Heart right ventricle (tissue), 16 donors: ENCODE measurements around the gene APOBEC4. TPM values are rescaled to one million over a fixed set of nuclear protein-coding genes. Genes with fewer than 3 reads are reported as not detected.

Experiments
- ATAC-seq, 8 donors: fragments of 200-7000 bp; cut with Tn5 transposase; one replicate each; pipeline ENCODE4 v1.9.1; 2020; ENCODE audit warnings: mild to moderate bottlenecking in 8 of 8, moderate library complexity in 8 of 8, moderate number of reproducible peaks in 1 of 8
- DNase-seq, 2 donors: peaks; one replicate each; pipeline ENCODE4 v3.0.0-alpha.2; 2020
- H3K27ac ChIP-seq, 10 donors: fragments of 200-600 bp; sonication (generic) in 2 of 10; one replicate each; pipeline versions ENCODE4 v1.5.0 to v1.8.0; 2020 to 2022; ENCODE audit warnings: mild to moderate bottlenecking in 3 of 10
- H3K27me3 ChIP-seq, 7 donors: fragments of 200-600 bp; one replicate each; pipeline ENCODE4 v1.8.0; 2021 to 2022; ENCODE audit warnings: mild to moderate bottlenecking in 2 of 7
- H3K36me3 ChIP-seq, 9 donors: fragments of 200-600 bp; sonication (generic) in 1 of 9; one replicate each; pipeline versions ENCODE4 v1.5.0 to v1.8.0; 2020 to 2022; ENCODE audit warnings: mild to moderate bottlenecking in 2 of 9
- H3K4me1 ChIP-seq, 9 donors: fragments of 200-600 bp; sonication (generic) in 1 of 9; one replicate each; pipeline versions ENCODE4 v1.5.0 to v1.8.0; 2020 to 2022; ENCODE audit warnings: mild to moderate bottlenecking in 4 of 9
- H3K4me3 ChIP-seq, 10 donors: fragments of 200-600 bp; sonication (generic) in 2 of 10; one replicate each; pipeline versions ENCODE4 v1.5.0 to v1.8.0; 2020 to 2022; ENCODE audit warnings: mild to moderate bottlenecking in 7 of 10, moderate library complexity in 2 of 10
- H3K9me3 ChIP-seq, 11 donors: fragments of 200-600 bp in 10 of 11; sonication (generic) in 2 of 11; one replicate each; pipeline versions ENCODE4 v1.5.0 to v1.8.0; 2013 to 2022; ENCODE audit warnings: mild to moderate bottlenecking in 2 of 11, control low read depth in 1 of 11, moderate library complexity in 1 of 11
- WGBS, 2 donors: extraction: QIAGEN DNeasy Blood & Tissue Kit; methylation state at CpG; one replicate each; pipeline ENCODE4 v1.1.7; 2013; ENCODE audit warnings: inconsistent platforms in 1 of 2; 5-methylcytosine and 5-hydroxymethylcytosine counted together
- intact Hi-C, 10 donors: fragments of 100-400 bp; cut with DNase I; formaldehyde crosslinking; loops; one replicate each; pipeline versions ENCODE4 v1.11.1 to v1.14.2; 2022
- polyA plus RNA-seq, 2 donors: library from polyadenylated mRNA; stranded (reverse); fragments of 200-250 nt; gene quantifications; one replicate each; pipeline ENCODE4 v1.2.3, GENCODE V29; 2013
- total RNA-seq, 10 donors: library from RNA; stranded (reverse); fragmentation: NEBNext Ultra II Directional in 3 of 10; extraction: Animal tissue kit (Norgen Biotek cat#: 25700) in 3 of 10; gene quantifications; one replicate each; pipeline versions ENCODE4 v1.2.1 to v1.2.4, GENCODE V29; 2021 to 2023
- TF ChIP-seq, protein P1 (sequence below), 9 donors: fragments of 200-600 bp; sonication (generic) in 2 of 9; IDR thresholded peaks; one replicate each; pipeline versions ENCODE4 v1.5.0 to v1.8.0; 2021 to 2022; ENCODE audit warnings: antibody characterized with exemption in 9 of 9, mild to moderate bottlenecking in 5 of 9, moderate library complexity in 1 of 9
- donor health status: Arrhythmogenic right ventricular cardiomyopathy.
- donor health status: ischemic (EF 13 %, LVEDD 7.1; RV severe dilation, severe dysfunction).
- donor health status: healthy with polysubstance abuse.
- donor health status: DM: no; HTN: yes; CAD: no.
- donor health status: DM: no; HTN: no; CAD: no.
- donor health status: ischemic (EF 25% LVEDD 6.9; RV normal size, moderate dysfunction).
- donor health status: ischemic (EF 25% LVEDD 5.7; RV mildly dilated, moderate dysfunction).
- donor health status: healthy.
- donor health status: DM: yes; HTN: yes; CAD: no.
- donor health status: Ischemic cardiomyopathy.
- donor health status: ischemic (EF 35%, LVEDD 5.7; RV mildly dilated, moderate dysfunction).
- donor health status: nonischemic (EF 11% LVEDD 7.7; RV severe dilation, severe dysfunction).
- donor health status: DM: yes; HTN: yes; CAD: no.
- donor health status: PGD.
- donor health status: ischemic (EF 29% LVEDD 5.4; RV normal size, mild dysfunction).
- donor health status: nonischemic (EF 23%, LVEDD 6.1; RV moderate dilation, normal function).

APOBEC4 gene
- total and polyA plus RNA-seq, 12 donors, result not detected

DNA sequence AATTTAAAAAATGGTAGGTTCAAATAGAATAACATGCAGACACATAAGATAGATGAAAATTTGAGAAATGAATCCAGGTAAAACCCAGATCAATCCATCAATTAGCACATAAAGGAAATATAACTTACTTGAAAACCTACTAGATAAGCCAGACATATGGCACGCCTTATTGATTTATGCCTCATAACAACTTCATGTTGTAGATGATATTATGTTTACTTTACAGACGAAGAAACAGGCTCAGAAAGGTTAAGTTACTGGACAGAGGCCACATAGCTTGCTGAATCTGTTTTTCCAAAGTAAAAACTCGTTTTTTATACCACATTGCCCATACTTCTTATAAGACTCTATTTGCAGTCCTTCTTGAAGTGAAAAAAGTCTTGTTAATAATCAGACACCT is 40.7 kb downstream of the APOBEC4 start:
- DNase-seq (no peak), ATAC-seq (no peak)
- 89 to 93% methylated on average over 3 of the region's 3 CpGs for WGBS, 2 donors
- Histone ChIP-seq H3K9me3 (no peaks in the 10 kb centered on the region), H3K4me3 (no peak overlapping the region), H3K4me1 (peaks cover 11 to 36% (median 25%) of the 10 kb centered on the region in 9 donors), H3K27ac (no peak overlapping the region), H3K27me3 (no peaks in the 10 kb centered on the region), H3K36me3 (no peaks in the 10 kb centered on the region)
- TF ChIP-seq, protein P1, sequence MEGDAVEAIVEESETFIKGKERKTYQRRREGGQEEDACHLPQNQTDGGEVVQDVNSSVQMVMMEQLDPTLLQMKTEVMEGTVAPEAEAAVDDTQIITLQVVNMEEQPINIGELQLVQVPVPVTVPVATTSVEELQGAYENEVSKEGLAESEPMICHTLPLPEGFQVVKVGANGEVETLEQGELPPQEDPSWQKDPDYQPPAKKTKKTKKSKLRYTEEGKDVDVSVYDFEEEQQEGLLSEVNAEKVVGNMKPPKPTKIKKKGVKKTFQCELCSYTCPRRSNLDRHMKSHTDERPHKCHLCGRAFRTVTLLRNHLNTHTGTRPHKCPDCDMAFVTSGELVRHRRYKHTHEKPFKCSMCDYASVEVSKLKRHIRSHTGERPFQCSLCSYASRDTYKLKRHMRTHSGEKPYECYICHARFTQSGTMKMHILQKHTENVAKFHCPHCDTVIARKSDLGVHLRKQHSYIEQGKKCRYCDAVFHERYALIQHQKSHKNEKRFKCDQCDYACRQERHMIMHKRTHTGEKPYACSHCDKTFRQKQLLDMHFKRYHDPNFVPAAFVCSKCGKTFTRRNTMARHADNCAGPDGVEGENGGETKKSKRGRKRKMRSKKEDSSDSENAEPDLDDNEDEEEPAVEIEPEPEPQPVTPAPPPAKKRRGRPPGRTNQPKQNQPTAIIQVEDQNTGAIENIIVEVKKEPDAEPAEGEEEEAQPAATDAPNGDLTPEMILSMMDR (IDR thresholded peaks at IDR 0.05), result no peak
- intact Hi-C loops, result no loop called here

DNA sequence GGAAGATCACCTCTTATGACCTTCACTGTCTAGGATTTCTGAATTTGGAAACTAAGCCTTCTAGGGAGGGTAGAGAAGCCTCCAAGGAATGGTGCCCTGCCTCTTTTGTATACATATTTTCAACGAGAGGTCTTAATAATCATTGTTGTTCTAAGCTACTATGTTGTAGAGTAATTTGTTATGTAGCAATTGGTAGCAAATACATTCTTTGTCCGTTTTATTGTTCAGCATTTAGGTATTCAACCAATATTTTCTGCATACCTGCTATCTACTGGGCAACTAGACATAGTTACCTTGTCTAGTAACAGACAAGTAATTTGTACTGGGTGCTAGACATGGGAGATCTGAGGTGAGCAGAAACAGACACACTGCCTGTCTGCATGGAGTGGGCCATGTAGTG is 42.1 kb downstream of the APOBEC4 start:
- 32 to 43% methylated on average over 2 of the region's 2 CpGs for WGBS, 2 donors
- TF ChIP-seq, protein P1 (IDR thresholded peaks at IDR 0.05), result no peak
- intact Hi-C loops, result no loop called here
- Histone ChIP-seq H3K27ac (peak overlapping the region in 3 of 10 donors; percentile 67 to 87 (median 82)), H3K4me3 (no peak overlapping the region), H3K4me1 (peaks cover 11 to 46% (median 25%) of the 10 kb centered on the region in 9 donors), H3K36me3 (no peaks in the 10 kb centered on the region), H3K27me3 (no peaks in the 10 kb centered on the region), H3K9me3 (no peaks in the 10 kb centered on the region)
- DNase-seq, result no peak
- ATAC-seq, result no peak

DNA sequence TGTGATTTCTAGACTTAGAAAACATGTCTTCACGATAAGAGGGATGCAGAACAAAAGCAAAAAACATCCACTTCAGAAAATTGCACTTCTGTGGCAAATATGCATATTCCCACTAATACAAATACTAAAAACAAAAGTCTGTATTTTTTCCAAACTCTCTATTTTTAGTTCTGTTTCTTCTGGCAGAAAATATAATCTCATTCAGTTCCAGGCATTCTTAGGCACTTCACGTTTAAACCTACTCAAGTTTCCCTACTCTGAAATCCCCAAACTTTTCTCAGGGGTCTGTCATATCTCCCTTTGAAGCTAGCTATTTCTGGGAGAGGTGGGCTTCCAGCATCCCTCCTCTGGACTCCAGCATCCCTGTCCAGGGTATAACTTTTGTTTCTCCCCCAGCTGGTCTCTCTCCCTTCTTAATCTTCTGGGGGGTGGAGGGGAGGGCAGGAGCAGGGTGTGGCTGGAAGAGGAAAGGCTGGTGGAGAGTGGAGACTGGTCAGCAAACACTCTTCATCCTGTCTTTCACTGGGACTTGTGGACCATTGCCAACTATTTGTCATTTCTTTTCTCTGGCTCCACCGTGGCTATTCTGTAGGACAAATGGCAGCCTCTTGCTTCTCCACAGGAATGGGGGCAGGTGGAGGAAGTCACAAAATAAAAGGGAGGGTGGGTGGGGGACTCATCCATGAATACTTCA is 43.2 kb downstream of the APOBEC4 start:
- peak in 1 of 2 donors; percentile 35 for DNase-seq
- H3K27ac ChIP-seq, result peak overlapping the region in 9 of 10 donors; percentile 36 to 87 (median 66)
- 10 to 11% methylated on average over 3 of the region's 3 CpGs for WGBS, 2 donors
- TF ChIP-seq, protein P1 (IDR thresholded peaks at IDR 0.05), result no peak
- intact Hi-C loops, result no loop called here
- peak; percentile 24 to 77 (median 62) for ATAC-seq
- no peaks in the 10 kb centered on the region for H3K27me3 ChIP-seq
- no peaks in the 10 kb centered on the region for H3K9me3 ChIP-seq
- H3K4me3 ChIP-seq, result no peak overlapping the region
- H3K36me3 ChIP-seq, result no peaks in the 10 kb centered on the region
- H3K4me1 ChIP-seq, result peaks cover 11 to 54% (median 25%) of the 10 kb centered on the region in 9 donors

DNA sequence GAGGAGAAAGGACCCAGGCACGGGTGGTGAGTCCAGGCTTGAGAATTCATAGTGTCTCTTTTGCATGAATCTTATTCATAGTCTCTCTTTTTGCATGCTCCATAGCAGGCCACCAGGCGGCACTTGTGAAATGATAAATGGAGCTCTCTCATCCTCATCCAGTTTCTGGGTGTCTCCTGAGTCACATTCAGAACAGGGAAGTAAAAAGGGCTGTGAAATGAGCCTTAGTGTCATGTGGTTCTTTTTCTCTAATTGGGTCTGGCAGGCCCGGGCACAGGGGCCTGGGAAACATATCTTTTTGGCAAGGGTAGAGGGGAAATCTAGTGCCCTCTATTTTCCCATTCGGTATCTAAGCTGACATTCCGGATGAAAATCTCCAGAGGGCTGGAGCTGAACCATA is 43.8 kb downstream of the APOBEC4 start:
- H3K4me1 ChIP-seq, result peaks cover 11 to 58% (median 25%) of the 10 kb centered on the region in 9 donors
- peak; percentile 56 to 68 for DNase-seq
- H3K4me3 ChIP-seq, result peak overlapping the region in 1 of 10 donors; percentile 13
- no peaks in the 10 kb centered on the region for H3K9me3 ChIP-seq
- intact Hi-C loops, result no loop called here
- 20 to 25% methylated on average over 5 of the region's 5 CpGs for WGBS, 2 donors
- H3K27me3 ChIP-seq, result no peaks in the 10 kb centered on the region
- TF ChIP-seq, protein P1 (IDR thresholded peaks at IDR 0.05), result peak in 8 of 9 donors; percentile 36 to 69 (median 60)
- no peaks in the 10 kb centered on the region for H3K36me3 ChIP-seq
- ATAC-seq, result peak; percentile 77 to 93 (median 89)
- H3K27ac ChIP-seq, result peak overlapping the region; percentile 13 to 87 (median 60)
